Activated CD8-positive, alpha-beta memory T cell treated with anti-CD3 and anti-CD28 coated beads, Interleukin-2, amount 10 ng/mL, durations not matched to agents 7 days and 5 days (primary cell): ENCODE results near the gene SUMF1. TPM values are rescaled to one million over a fixed set of nuclear protein-coding genes. Genes with fewer than 3 reads are reported as not detected.

Source experiments
- ATAC-seq: fragments of 150-1000 bp; cut with Tn5 transposase; one replicate; pipeline ENCODE4 v1.10.0; 2021; ENCODE audit warnings: moderate library complexity
- CTCF ChIA-PET: fragments of 350-600 bp; sonication (Branson Sonifier 250); formaldehyde crosslinking; loops from one replicate; lab custom pipeline; 2021; ENCODE audit warnings: antibody characterized with exemption; lab: Charles Lee
- DNase-seq: peaks from one replicate; pipeline ENCODE4 v3.0.0-alpha.2; 2020
- H3K27ac Mint-ChIP-seq: one replicate; pipeline ENCODE4 v1.8.0; 2021; ENCODE audit warnings: mild to moderate bottlenecking, mixed read lengths
- H3K27me3 Mint-ChIP-seq: one replicate; pipeline ENCODE4 v1.8.0; 2021; ENCODE audit warnings: mixed read lengths
- H3K36me3 Mint-ChIP-seq: one replicate; pipeline ENCODE4 v1.8.0; 2021; ENCODE audit warnings: mild to moderate bottlenecking, mixed read lengths
- H3K4me1 Mint-ChIP-seq: one replicate; pipeline ENCODE4 v1.8.0; 2021; ENCODE audit warnings: mixed read lengths
- H3K4me3 Mint-ChIP-seq: one replicate; pipeline ENCODE4 v1.8.0; 2021; ENCODE audit warnings: mild to moderate bottlenecking, moderate library complexity, mixed read lengths
- H3K9me3 Mint-ChIP-seq: one replicate; pipeline ENCODE4 v1.8.0; 2022; ENCODE audit warnings: low read depth, mixed read lengths
- total RNA-seq, 2 experiments: library from RNA; stranded (reverse); gene quantifications; one replicate each; pipeline ENCODE4 v1.2.3, GENCODE V29; 2021

The SUMF1 gene
- total RNA-seq, 2 experiments from 2014 or later = 9.1 to 12.7 TPM

- Mint-ChIP-seq H3K36me3 (peaks cover 16% of the 10 kb centered on the region), H3K4me3 (no peak overlapping the region), H3K27ac (no peak overlapping the region), H3K27me3 (no peaks in the 10 kb centered on the region), H3K9me3 (peaks cover 14% of the 10 kb centered on the region), H3K4me1 (no peaks in the 10 kb centered on the region)
- CTCF ChIA-PET = interaction anchor here (1.3 to 1.6 kb wide), 2 partner anchors 10 to 47 kb away, joined by 3 read pairs; no protein-coding TSS in a partner anchor
- no peak for DNase-seq
- ATAC-seq = no peak
Observed at GRCh38 chr3:4326868-4327267, 140.2 kb downstream of the SUMF1 start.

- H3K4me1 Mint-ChIP-seq = no peaks in the 10 kb centered on the region
- DNase-seq (no peak), ATAC-seq (no peak)
- peaks cover 8% of the 10 kb centered on the region for H3K36me3 Mint-ChIP-seq
- no peak overlapping the region for H3K27ac Mint-ChIP-seq
- H3K9me3 Mint-ChIP-seq = peaks cover 4% of the 10 kb centered on the region
- CTCF ChIA-PET = interaction anchor here (1.5 kb wide), 1 partner anchor 27 kb away, joined by 4 read pairs; no protein-coding TSS in a partner anchor
- H3K4me3 Mint-ChIP-seq = no peak overlapping the region
- no peaks in the 10 kb centered on the region for H3K27me3 Mint-ChIP-seq
Observed at GRCh38 chr3:4323246-4324027, 143.6 kb downstream of the SUMF1 start.

- H3K27me3 Mint-ChIP-seq = no peaks in the 10 kb centered on the region
- CTCF ChIA-PET = no interaction called here
- DNase-seq (no peak), ATAC-seq (no peak)
- peaks cover 6% of the 10 kb centered on the region for H3K36me3 Mint-ChIP-seq
- no peak overlapping the region for H3K4me3 Mint-ChIP-seq
- no peak overlapping the region for H3K27ac Mint-ChIP-seq
- no peaks in the 10 kb centered on the region for H3K4me1 Mint-ChIP-seq
- H3K9me3 Mint-ChIP-seq = peaks cover 2% of the 10 kb centered on the region
Observed at GRCh38 chr3:4322635-4323034, 144.4 kb downstream of the SUMF1 start.

GRCh38 chr3:4321732-4322131 lies 145.3 kb downstream of the SUMF1 start:
- Mint-ChIP-seq H3K27ac (no peak overlapping the region), H3K4me3 (no peak overlapping the region), H3K36me3 (peaks cover 6% of the 10 kb centered on the region), H3K9me3 (no peaks in the 10 kb centered on the region), H3K27me3 (no peaks in the 10 kb centered on the region), H3K4me1 (no peaks in the 10 kb centered on the region)
- DNase-seq = no peak
- CTCF ChIA-PET = no interaction called here
- ATAC-seq = no peak

GRCh38 chr3:4320096-4320911 lies 146.8 kb downstream of the SUMF1 start:
- Mint-ChIP-seq H3K9me3 (no peaks in the 10 kb centered on the region), H3K4me3 (no peak overlapping the region), H3K27ac (no peak overlapping the region), H3K27me3 (no peaks in the 10 kb centered on the region), H3K4me1 (no peaks in the 10 kb centered on the region), H3K36me3 (peaks cover 12% of the 10 kb centered on the region)
- DNase-seq = no peak
- no peak for ATAC-seq
- CTCF ChIA-PET = interaction anchor here (0.6 kb wide), 1 partner anchor 8 kb away, joined by 3 read pairs; no protein-coding TSS in a partner anchor

GRCh38 chr3:4314688-4315087 lies 152.4 kb downstream of the SUMF1 start:
- no peak overlapping the region for H3K27ac Mint-ChIP-seq

GRCh38 chr3:4313606-4314293 lies 153.3 kb downstream of the SUMF1 start:
- Mint-ChIP-seq H3K27ac (no peak overlapping the region), H3K4me3 (no peak overlapping the region), H3K9me3 (no peaks in the 10 kb centered on the region), H3K36me3 (peaks cover 10% of the 10 kb centered on the region), H3K4me1 (peaks cover 2% of the 10 kb centered on the region), H3K27me3 (no peaks in the 10 kb centered on the region)
- DNase-seq (no peak), ATAC-seq (no peak)
- CTCF ChIA-PET = no interaction called here

More at GRCh38 chr3:4314688-4315087, 152.4 kb downstream of the SUMF1 start:
- Mint-ChIP-seq H3K4me1 (peaks cover 2% of the 10 kb centered on the region), H3K9me3 (no peaks in the 10 kb centered on the region), H3K36me3 (peaks cover 10% of the 10 kb centered on the region), H3K27me3 (no peaks in the 10 kb centered on the region), H3K4me3 (no peak overlapping the region)
- no peak for ATAC-seq
- DNase-seq = no peak
- CTCF ChIA-PET = interaction anchor here (1.0 to 1.4 kb wide), 4 partner anchors 8 to 318 kb away, joined by 3 to 7 read pairs (median 4); no protein-coding TSS in a partner anchor

GRCh38 chr3:4311496-4311895 lies 155.6 kb downstream of the SUMF1 start:
- Mint-ChIP-seq H3K4me3 (no peak overlapping the region), H3K36me3 (peaks cover 14% of the 10 kb centered on the region), H3K9me3 (no peaks in the 10 kb centered on the region), H3K27me3 (no peaks in the 10 kb centered on the region), H3K4me1 (peaks cover 2% of the 10 kb centered on the region), H3K27ac (no peak overlapping the region)
- CTCF ChIA-PET = interaction anchor here (0.8 to 1.0 kb wide), 2 partner anchors 21 to 32 kb away, joined by 3 read pairs; no protein-coding TSS in a partner anchor
- ATAC-seq (no peak), DNase-seq (no peak)

Other genes with a start within 250 kb of the SUMF1 start
- 10 to 100 TPM; 10.0 to 12.6 TPM for gene SETMAR, start 163.9 kb downstream of the SUMF1 start, total RNA-seq
- gene ITPR1, start 26.1 kb upstream of the SUMF1 start, total RNA-seq = 100 to 1,000 TPM; 109 to 116 TPM